Endothelial cell of umbilical vein (primary cell): Measurements from ENCODE around the gene DLGAP1. TPM values are rescaled to one million over a fixed set of nuclear protein-coding genes. Genes with fewer than 3 reads are reported as not detected.

ENCODE experiments used
- BruUV-seq: library from RNA; stranded (reverse); fragments of 400-500 nt; replicated peaks from 2 replicates; lab custom pipeline; 2021; lab: Mats Ljungman, UMichigan
- CTCF ChIA-PET: fragments of 300-600, 350-600 bp; sonication (Branson Sonifier 250); formaldehyde crosslinking; loops from one replicate; lab custom pipeline; 2021; ENCODE audit warnings: antibody characterized with exemption, inconsistent platforms; lab: Charles Lee
- POLR2A ChIA-PET: fragments of 300-600, 350-600 bp; sonication (Branson Sonifier 250); formaldehyde crosslinking; loops from one replicate; lab custom pipeline; 2021; ENCODE audit warnings: antibody characterized with exemption, inconsistent platforms; lab: Charles Lee
- DNase-seq: peaks from one replicate; pipeline ENCODE4 v3.0.0-alpha.2; 2011; ENCODE audit warnings: low read depth, low spot score
- FAIRE-seq: peaks from 2 replicates; lab custom pipeline; 2011; peaks lifted over from hg19 to GRCh38; lab: Jason Lieb, UNC
- H2AFZ ChIP-seq: 2 replicates; pipeline ENCODE4 v1.6.0; 2012; ENCODE audit warnings: low read depth, low read length, control low read depth, inconsistent platforms
- H3K27ac ChIP-seq: 2 replicates; pipeline ENCODE4 v1.5.1; 2011; ENCODE audit warnings: low read depth, mild to moderate bottlenecking, control low read depth, low read length, moderate library complexity; ENCODE audit not compliant: insufficient read depth
- H3K27me3 ChIP-seq, 2 experiments: 2 replicates each; pipeline versions ENCODE4 v1.6.0 to v1.6.1; 2011; ENCODE audit warnings: low read length in 2 of 2, mixed read lengths in 1 of 2; ENCODE audit not compliant: control insufficient read depth in 2 of 2, insufficient read depth in 2 of 2
- H3K36me3 ChIP-seq, 2 experiments: 2 replicates in 1 of 2; 3 replicates in 1 of 2; pipeline ENCODE4 v1.5.1; 2011; ENCODE audit warnings: low read length in 2 of 2, mild to moderate bottlenecking in 1 of 2, moderate library complexity in 1 of 2; ENCODE audit not compliant: control insufficient read depth in 2 of 2, insufficient read depth in 2 of 2; ENCODE audit errors: extremely low read depth in 1 of 2
- H3K4me1 ChIP-seq: 3 replicates; pipeline ENCODE4 v1.5.1; 2011; ENCODE audit warnings: mild to moderate bottlenecking, low read length; ENCODE audit not compliant: control insufficient read depth, insufficient read depth; ENCODE audit errors: extremely low read depth
- H3K4me2 ChIP-seq: 2 replicates; pipeline ENCODE4 v1.6.1; 2011; ENCODE audit warnings: low read length, control low read depth, mixed read lengths; ENCODE audit not compliant: insufficient read depth
- H3K4me3 ChIP-seq, 3 experiments: fragments of 200-600 bp in 1 of 3; sonication (generic), shearing (Covaris generic) in 1 of 3; replicated peaks in 1 of 3; 2 replicates each; pipeline ENCODE4 v1.5.1; 2011 to 2016; ENCODE audit warnings: control low read depth in 3 of 3, low read length in 3 of 3, mild to moderate bottlenecking in 2 of 3, inconsistent platforms in 1 of 3, low read depth in 1 of 3, moderate library complexity in 1 of 3; ENCODE audit not compliant: insufficient read depth in 1 of 3
- H3K79me2 ChIP-seq: 2 replicates; pipeline ENCODE4 v1.6.0; 2012; ENCODE audit warnings: low read length, inconsistent platforms; ENCODE audit not compliant: control insufficient read depth, insufficient read depth
- H3K9ac ChIP-seq: replicated peaks from 2 replicates; pipeline ENCODE3; 2011; ENCODE audit warnings: low read length, control low read depth; ENCODE audit not compliant: insufficient read depth; ENCODE audit errors: extremely low read depth
- H3K9me1 ChIP-seq: replicated peaks from 3 replicates; pipeline ENCODE4 v1.6.0; 2011; ENCODE audit warnings: mild to moderate bottlenecking, low read length; ENCODE audit not compliant: control insufficient read depth, insufficient read depth; ENCODE audit errors: extremely low read depth
- H3K9me3 ChIP-seq: replicated peaks from 2 replicates; pipeline ENCODE4 v1.5.1; 2012; ENCODE audit warnings: low read length, inconsistent platforms; ENCODE audit not compliant: control insufficient read depth, insufficient read depth
- H4K20me1 ChIP-seq: replicated peaks from 2 replicates; pipeline ENCODE3; 2011; ENCODE audit warnings: mild to moderate bottlenecking, low read length; ENCODE audit not compliant: control insufficient read depth, insufficient read depth; ENCODE audit errors: extremely low read depth
- CTCF ChIP-seq, 2 donors: IDR thresholded peaks; 1 replicate in 1 of 2; 2 replicates in 1 of 2; pipeline ENCODE4 v1.5.1; 2011; ENCODE audit warnings: low read length in 2 of 2, mild to moderate bottlenecking in 2 of 2, moderate library complexity in 2 of 2, control low read depth in 1 of 2, inconsistent platforms in 1 of 2, low read depth in 1 of 2; ENCODE audit not compliant: insufficient read depth in 1 of 2; ENCODE audit errors: extremely low read depth in 1 of 2
- EZH2 ChIP-seq: IDR thresholded peaks from 2 replicates; pipeline ENCODE4 v1.6.1; 2012; ENCODE audit warnings: borderline replicate concordance, low read depth, mild to moderate bottlenecking, moderate library complexity, low read length, inconsistent platforms; ENCODE audit not compliant: severe bottlenecking
- FOS ChIP-seq: IDR thresholded peaks from 2 replicates; pipeline ENCODE4 v1.6.1; 2011; ENCODE audit warnings: mild to moderate bottlenecking, low read length, moderate library complexity, borderline replicate concordance; ENCODE audit not compliant: insufficient read depth
- GATA2 ChIP-seq: IDR thresholded peaks from 2 replicates; pipeline ENCODE4 v1.7.0; 2011; ENCODE audit warnings: low read depth, mild to moderate bottlenecking, moderate library complexity, mixed read lengths, low read length; ENCODE audit not compliant: insufficient read length, insufficient read depth
- JUN ChIP-seq: IDR thresholded peaks from 2 replicates; pipeline ENCODE4 v1.6.1; 2011; ENCODE audit warnings: borderline replicate concordance, low read depth; ENCODE audit not compliant: insufficient read length, insufficient read depth
- MAX ChIP-seq: IDR thresholded peaks from 2 replicates; pipeline ENCODE4 v1.6.1; 2011; ENCODE audit not compliant: insufficient read depth, insufficient read length
- MYC ChIP-seq: IDR thresholded peaks from one replicate; pipeline ENCODE4 v1.6.1; 2011; ENCODE audit warnings: mild to moderate bottlenecking, low read depth, low read length
- POLR2A ChIP-seq: IDR thresholded peaks from 2 replicates; pipeline ENCODE4 v1.6.1; 2012; ENCODE audit warnings: low read depth, mild to moderate bottlenecking, control low read depth, low read length
- POLR2AphosphoS5 ChIP-seq: IDR thresholded peaks from 2 replicates; pipeline ENCODE4 v1.6.1; 2012; ENCODE audit warnings: low read depth, mild to moderate bottlenecking, control low read depth, low read length, moderate library complexity; ENCODE audit not compliant: insufficient read depth
- dilution Hi-C: fragments of 300-500 bp; cut with MboI; formaldehyde crosslinking; loops from one replicate; pipeline ENCODE4 v1.15.0; 2019; ENCODE audit warnings: low sequenced_read_pairs; ENCODE audit not compliant: extremely low pct_ligation_motif_present
- intact Hi-C: fragments of 100-400 bp; cut with micrococcal nuclease; formaldehyde crosslinking; loops from one replicate; pipeline ENCODE4 v1.10.0; 2022
- polyA plus RNA-seq, 4 experiments: library from polyadenylated mRNA; depleted of rRNA in 3 of 4; stranded (reverse) in 3 of 4; unstranded in 1 of 4; fragments of >200 nt; gene quantifications; 2 replicates each; pipeline versions ENCODE4 v1.2.1 to v1.2.3, GENCODE V29; 2011 to 2012; ENCODE audit warnings: missing spikeins in 1 of 4
- total RNA-seq: library from RNA; stranded (reverse); gene quantifications from 2 replicates; pipeline ENCODE4 v1.2.3, GENCODE V29; 2021

DLGAP1 gene
- total and polyA plus RNA-seq, 2 donors (not counting 3 experiments of a cell fraction or from before 2014, with no cell fraction given), result 0.04 TPM; not detected in 1

GRCh38 chr18:4251873-4252272, 203.2 kb downstream of the DLGAP1 start:
- dilution Hi-C loops, result no loop called here
- FAIRE-seq, result no peak
- no TSS peak for BruUV-seq
- Histone ChIP-seq H3K27ac (no peak overlapping the region), H3K36me3 (no peaks in the 10 kb centered on the region), H3K27me3 (no peaks in the 10 kb centered on the region), H3K9me1 (no peaks in the 10 kb centered on the region), H3K79me2 (no peaks in the 10 kb centered on the region), H2AFZ (no peak overlapping the region), H4K20me1 (no peaks in the 10 kb centered on the region), H3K9me3 (no peaks in the 10 kb centered on the region), H3K4me3 (no peak overlapping the region), H3K4me1 (no peaks in the 10 kb centered on the region), H3K4me2 (no peak overlapping the region), H3K9ac (no peak overlapping the region)
- POLR2A ChIA-PET, result no interaction called here
- no peak for DNase-seq
- TF ChIP-seq CTCF (IDR thresholded peaks at IDR 0.05; ENCODE audit: extremely low read depth in 1 of 2, insufficient read depth in 1 of 2, low read depth in 1 of 2, low read length in 2 of 2), result no peak
- TF ChIP-seq EZH2, result no peak
- TF ChIP-seq MYC, result no peak
- TF ChIP-seq JUN, result no peak
- no peak for TF ChIP-seq POLR2A
- TF ChIP-seq MAX, result no peak
- TF ChIP-seq POLR2AphosphoS5, result no peak
- no peak for TF ChIP-seq FOS
- TF ChIP-seq GATA2, result no peak
- intact Hi-C loops, result no loop called here
- CTCF ChIA-PET, result no interaction called here
